ENCODE data around the gene HDDC2.

- TF ChIP-seq CTCF (IDR thresholded peaks at IDR 0.05; ENCODE audit: poor library complexity) (no peak), EZH2phosphoT487 (IDR thresholded peaks at IDR 0.05; ENCODE audit: low read depth, severe bottlenecking, unreplicated experiment) (no peak), EZH2 (IDR thresholded peaks at IDR 0.05; ENCODE audit: borderline replicate concordance) (no peak)
Observed at GRCh38 chr6:125325586-125325985, 23.8 kb upstream of the HDDC2 start.
